ENCODE data around the gene LHFPL3. TPM values are rescaled to one million over a fixed set of nuclear protein-coding genes. Genes with fewer than 3 reads are reported as not detected.

The LHFPL3 gene
- polyA plus RNA-seq, 1 donor from 2014 or later: 5.6 TPM

- Histone ChIP-seq H3K9ac (ENCODE audit: low read length) (no peak overlapping the region), H3K4me2 (ENCODE audit: low read length) (no peak overlapping the region), H3K27ac (ENCODE audit: low read length) (no peak overlapping the region), H3K36me3 (ENCODE audit: insufficient read depth, low read length) (no peaks in the 10 kb centered on the region), H3F3A (ENCODE audit: insufficient read depth, low read length, poor library complexity, severe bottlenecking) (no peaks in the 10 kb centered on the region), H2AFZ (ENCODE audit: low read depth, low read length) (no peak overlapping the region), H3K27me3 (ENCODE audit: insufficient read depth, low read depth, low read length) (no peaks in the 10 kb centered on the region), H4K20me1 (ENCODE audit: insufficient read depth) (no peaks in the 10 kb centered on the region), H3K9me2 (ENCODE audit: insufficient read depth, low read length) (no peaks in the 10 kb centered on the region), H3K4me3 (ENCODE audit: low read length) (no peak overlapping the region), H3K79me2 (replicated peaks; ENCODE audit: insufficient read depth, low read length) (no peaks in the 10 kb centered on the region), H3K9me3 (ENCODE audit: low read length) (no peaks in the 10 kb centered on the region)
- TF ChIP-seq REST (IDR thresholded peaks at IDR 0.05; ENCODE audit: borderline replicate concordance) (no peak), MXI1 (conservative IDR thresholded peaks at IDR 0.05; ENCODE audit: poor library complexity, severe bottlenecking) (no peak), EZH2 (IDR thresholded peaks at IDR 0.05; ENCODE audit: borderline replicate concordance, insufficient read depth, low read length, poor library complexity, severe bottlenecking) (no peak), POLR2AphosphoS5 (IDR thresholded peaks at IDR 0.05) (no peak), SMC3 (conservative IDR thresholded peaks at IDR 0.05; ENCODE audit: poor library complexity) (no peak), CTCF (IDR thresholded peaks at IDR 0.05; ENCODE audit: poor library complexity, severe bottlenecking) (no peak), EP300 (conservative IDR thresholded peaks at IDR 0.05; ENCODE audit: poor library complexity, severe bottlenecking) (no peak), TAF1 (IDR thresholded peaks at IDR 0.05; ENCODE audit: low read depth) (no peak), RAD21 (conservative IDR thresholded peaks at IDR 0.05) (no peak)
Measured at GRCh38 chr7:104857458-104858425, 529.3 kb downstream of the LHFPL3 start.

- no peaks in the 10 kb centered on the region for H3K79me2 ChIP-seq (replicated peaks; ENCODE audit: insufficient read depth, low read length)
- no peak overlapping the region for H3K27ac ChIP-seq (ENCODE audit: low read length)
- no peaks in the 10 kb centered on the region for H3K36me3 ChIP-seq (ENCODE audit: insufficient read depth, low read length)
- no peaks in the 10 kb centered on the region for H3K9me3 ChIP-seq (ENCODE audit: low read length)
- no peaks in the 10 kb centered on the region for H4K20me1 ChIP-seq (ENCODE audit: insufficient read depth)
- TF ChIP-seq TAF1 (IDR thresholded peaks at IDR 0.05; ENCODE audit: low read depth) (no peak), REST (IDR thresholded peaks at IDR 0.05; ENCODE audit: borderline replicate concordance) (no peak), EZH2 (IDR thresholded peaks at IDR 0.05; ENCODE audit: borderline replicate concordance, insufficient read depth, low read length, poor library complexity, severe bottlenecking) (no peak), MXI1 (conservative IDR thresholded peaks at IDR 0.05; ENCODE audit: poor library complexity, severe bottlenecking) (no peak), EP300 (conservative IDR thresholded peaks at IDR 0.05; ENCODE audit: poor library complexity, severe bottlenecking) (no peak), CTCF (IDR thresholded peaks at IDR 0.05; ENCODE audit: poor library complexity, severe bottlenecking) (no peak), POLR2AphosphoS5 (IDR thresholded peaks at IDR 0.05) (no peak), RAD21 (conservative IDR thresholded peaks at IDR 0.05) (no peak), SMC3 (conservative IDR thresholded peaks at IDR 0.05; ENCODE audit: poor library complexity) (no peak)
- H2AFZ ChIP-seq (ENCODE audit: low read depth, low read length): no peak overlapping the region
- H3K9ac ChIP-seq (ENCODE audit: low read length): no peak overlapping the region
- no peaks in the 10 kb centered on the region for H3F3A ChIP-seq (ENCODE audit: insufficient read depth, low read length, poor library complexity, severe bottlenecking)
- no peak overlapping the region for H3K4me2 ChIP-seq (ENCODE audit: low read length)
- H3K27me3 ChIP-seq (ENCODE audit: insufficient read depth, low read depth, low read length): no peaks in the 10 kb centered on the region
- H3K4me3 ChIP-seq (ENCODE audit: low read length): no peak overlapping the region
- no peaks in the 10 kb centered on the region for H3K9me2 ChIP-seq (ENCODE audit: insufficient read depth, low read length)
Measured at GRCh38 chr7:104859754-104860426, 531.5 kb downstream of the LHFPL3 start.
